ENCODE measurements around the gene LRCH4.
"Not testable (repeated sequence)": the region's sequence is repeated elsewhere in the genome, so short reads cannot be mapped to it uniquely, and the experiment has no call there.

Gene LRCH4

DNA sequence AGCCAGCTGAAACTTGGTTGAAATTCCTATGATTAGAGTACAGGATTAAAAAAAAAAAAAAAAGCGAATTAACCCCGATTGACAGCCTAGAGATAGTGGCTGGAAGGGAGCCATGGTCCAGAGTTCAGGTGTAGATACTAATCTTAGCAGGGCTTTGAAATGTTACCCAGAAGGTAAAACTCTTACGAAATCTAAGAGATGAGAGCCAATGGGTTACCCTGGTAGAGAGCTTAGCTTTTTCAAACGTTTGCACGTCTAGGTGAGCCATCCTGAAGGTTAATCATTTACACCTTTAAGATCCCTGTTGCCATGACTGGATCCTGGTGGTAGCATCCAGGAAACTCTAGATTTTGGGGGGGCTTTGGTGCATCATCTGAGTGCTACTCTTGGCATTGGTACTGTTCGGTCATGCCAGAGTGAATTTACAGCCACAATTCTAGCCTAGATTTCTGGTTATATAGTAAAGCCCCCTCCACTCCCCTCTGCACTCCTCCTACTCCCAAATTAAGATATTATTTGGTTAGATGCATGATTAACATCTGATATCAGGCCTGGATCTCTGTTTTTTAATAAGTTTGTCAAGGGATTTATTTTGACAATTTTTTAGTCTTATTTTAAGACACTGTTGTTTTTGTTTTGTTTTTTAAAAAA lies 45.7 kb downstream of the LRCH4 start:
- no peak for DNase-seq

- DNase-seq: no peak
Observed at GRCh38 chr7:100539436-100540006, 46.4 kb downstream of the LRCH4 start.

DNA sequence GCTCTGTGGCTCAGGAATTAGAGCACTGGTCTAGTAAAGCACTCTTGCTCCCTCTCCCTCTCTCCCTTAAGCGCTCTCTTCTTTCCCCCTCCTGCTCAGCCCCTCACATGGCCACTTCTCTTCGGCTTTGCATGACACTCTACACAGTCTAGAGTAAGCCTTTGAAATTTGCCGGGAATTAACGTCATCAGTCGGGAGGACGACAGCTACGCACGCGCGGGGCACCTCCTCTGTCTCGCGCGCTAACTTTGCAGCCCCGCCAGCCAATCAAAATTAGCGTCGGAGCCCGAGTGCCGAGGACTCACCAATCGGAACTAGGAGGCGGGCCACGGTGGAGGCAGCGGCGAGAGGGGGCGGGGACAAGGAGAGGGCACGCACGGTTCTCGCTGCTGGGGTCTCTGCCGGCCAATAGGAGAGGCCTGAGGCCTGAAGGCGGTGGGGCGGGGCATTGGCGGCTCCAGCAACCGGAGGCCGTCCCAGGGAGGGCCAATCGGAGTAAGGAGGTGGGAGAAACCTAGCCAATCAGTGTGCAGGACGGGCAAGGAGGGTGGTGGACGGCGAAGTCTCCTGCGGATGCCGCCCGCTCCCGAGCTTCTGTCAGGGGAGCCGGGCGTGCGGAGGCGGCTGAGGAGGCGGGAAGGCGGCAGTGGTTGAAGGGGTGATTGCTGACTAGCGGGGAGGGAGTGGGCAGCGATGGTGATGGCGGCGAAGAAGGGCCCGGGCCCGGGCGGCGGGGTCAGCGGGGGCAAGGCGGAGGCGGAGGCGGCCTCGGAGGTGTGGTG lies 47.1 kb downstream of the LRCH4 start, which contains the start of gene AGFG2:
TSS of gene AGFG2 (plus strand) at position 550 of the 782 bp plus-strand sequence. CDS start at position 694, 144 bp downstream.
- peak; percentile 95 for DNase-seq

DNA sequence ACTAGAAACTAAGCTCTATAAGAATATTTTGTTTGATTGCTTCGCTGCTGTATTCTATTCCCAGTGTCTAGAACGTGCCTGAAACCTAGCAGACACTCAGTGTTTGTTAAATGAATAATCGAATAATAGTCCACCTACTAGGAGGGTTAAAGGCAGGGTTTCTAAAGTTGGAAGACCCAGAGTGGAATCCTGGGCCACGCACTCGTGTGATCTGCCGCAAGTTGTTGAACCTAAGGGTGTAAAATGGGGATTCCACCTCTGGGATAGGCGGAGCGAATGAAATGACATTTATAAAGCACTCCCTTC lies 47.6 kb downstream of the LRCH4 start:
- no peak for DNase-seq

DNA sequence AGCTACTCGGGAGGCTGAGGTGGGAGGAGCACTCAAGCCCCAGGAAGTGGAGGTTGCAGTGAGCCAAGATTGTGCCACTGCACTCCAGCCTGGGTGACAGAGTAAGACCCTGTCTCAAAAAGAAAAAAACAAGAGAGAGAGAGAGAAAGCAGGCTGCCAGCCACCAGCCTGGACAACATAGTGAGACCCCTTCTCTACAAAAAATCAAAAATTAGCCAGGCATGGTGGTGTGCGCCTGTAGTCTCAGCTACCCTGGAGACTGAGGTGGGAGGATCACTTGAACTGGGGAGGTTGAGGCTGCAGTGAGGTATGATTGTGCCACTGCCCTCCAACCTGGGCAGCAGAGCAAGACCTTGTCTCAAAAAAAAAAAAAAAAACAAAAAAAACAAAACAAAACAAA lies 49.2 kb downstream of the LRCH4 start:
- DNase-seq: not testable (repeated sequence)

- not testable (repeated sequence) for DNase-seq
Observed at GRCh38 chr7:100535982-100536381, 49.9 kb downstream of the LRCH4 start.

DNA sequence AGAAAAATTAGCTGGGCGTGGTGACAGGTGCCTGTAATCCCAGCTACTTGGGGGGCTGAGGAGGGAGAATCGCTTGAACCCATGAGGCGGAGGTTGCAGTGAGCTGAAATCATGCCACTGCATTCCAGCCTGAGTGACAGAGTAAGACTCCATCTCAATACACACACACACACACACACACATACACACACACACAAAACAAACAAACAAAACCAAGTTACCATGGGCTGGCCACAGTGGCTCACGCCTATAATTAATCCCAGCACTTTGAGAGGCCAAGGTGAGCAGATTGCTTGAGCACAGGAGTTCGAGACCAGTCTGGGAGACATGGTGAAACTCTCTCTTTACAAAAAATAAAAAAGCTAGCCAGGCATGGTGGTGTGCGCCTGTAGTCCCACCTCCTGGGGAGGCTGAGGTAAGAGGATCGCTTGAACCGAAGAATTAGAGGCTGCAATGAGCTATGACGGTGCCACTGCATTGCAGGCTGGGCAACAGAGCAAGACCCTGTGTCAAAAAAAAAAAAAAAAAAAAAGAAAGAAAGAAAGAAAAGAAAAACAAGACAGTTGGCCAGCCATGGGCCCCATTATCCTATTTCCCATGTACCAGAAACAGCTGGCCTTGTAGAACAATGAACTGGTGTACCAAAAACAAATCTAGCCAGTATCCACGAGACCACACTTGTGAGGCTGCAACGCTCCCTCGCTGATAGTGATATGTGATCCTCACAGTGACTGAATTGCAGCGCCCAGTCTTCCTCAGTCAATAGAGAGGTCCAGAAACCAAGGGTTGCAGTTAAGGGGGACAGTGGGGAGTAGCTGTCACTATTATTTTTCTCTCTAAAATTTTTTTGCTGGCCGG lies 53.5 kb downstream of the LRCH4 start:
- no peak for DNase-seq

- not testable (repeated sequence) for DNase-seq
Observed at GRCh38 chr7:100528108-100528866, 57.6 kb downstream of the LRCH4 start.
